GM23248 (cell line): ENCODE measurements around the gene ERBB4. TPM values are rescaled to one million over a fixed set of nuclear protein-coding genes. Genes with fewer than 3 reads are reported as not detected.

Experiments used
- DNase-seq: peaks from one replicate; pipeline ENCODE4 v3.0.0-alpha.2; 2015
- H2AFZ ChIP-seq: fragments of 200-600 bp; sonication (generic); 2 replicates; pipeline ENCODE4 v1.6.1; 2016; ENCODE audit warnings: antibody characterized with exemption
- H3F3A ChIP-seq: fragments of 200-600 bp; sonication (generic); 2 replicates; pipeline ENCODE4 v1.6.1; 2016; ENCODE audit warnings: mild to moderate bottlenecking, antibody characterized with exemption, mixed run types; ENCODE audit not compliant: insufficient read depth
- H3K27ac ChIP-seq: fragments of 200-600 bp; sonication (generic); 2 replicates; pipeline ENCODE4 v1.5.1; 2016; ENCODE audit warnings: mild to moderate bottlenecking
- H3K27me3 ChIP-seq: fragments of 200-600 bp; sonication (generic); replicated peaks from 2 replicates; pipeline ENCODE4 v1.6.1; 2016; ENCODE audit warnings: mild to moderate bottlenecking; ENCODE audit not compliant: insufficient read depth
- H3K36me3 ChIP-seq: fragments of 200-600 bp; sonication (generic); 2 replicates; pipeline ENCODE4 v1.6.1; 2016; ENCODE audit warnings: low read depth, mild to moderate bottlenecking
- H3K4me1 ChIP-seq: fragments of 200-600 bp; sonication (generic); 2 replicates; pipeline ENCODE4 v1.6.1; 2016; ENCODE audit warnings: mild to moderate bottlenecking; ENCODE audit not compliant: insufficient read depth
- H3K4me2 ChIP-seq: fragments of 200-600 bp; sonication (generic); one replicate; pipeline ENCODE4 v1.6.1; 2016; ENCODE audit warnings: mild to moderate bottlenecking; ENCODE audit not compliant: unreplicated experiment
- H3K4me3 ChIP-seq: fragments of 200-600 bp; sonication (generic); 2 replicates; pipeline ENCODE4 v1.5.1; 2016; ENCODE audit warnings: mild to moderate bottlenecking
- H3K79me2 ChIP-seq: fragments of 200-600 bp; sonication (generic); 2 replicates; pipeline ENCODE4 v1.6.1; 2016; ENCODE audit warnings: mild to moderate bottlenecking; ENCODE audit not compliant: insufficient read depth
- H3K9ac ChIP-seq: fragments of 200-600 bp; sonication (generic); 2 replicates; pipeline ENCODE4 v1.6.1; 2016; ENCODE audit warnings: mild to moderate bottlenecking
- H3K9me2 ChIP-seq: fragments of 200-600 bp; sonication (generic); 2 replicates; pipeline ENCODE4 v1.6.1; 2016; ENCODE audit warnings: mixed run types, mild to moderate bottlenecking, moderate library complexity; ENCODE audit not compliant: insufficient read depth
- H3K9me3 ChIP-seq: fragments of 200-600 bp; sonication (generic); one replicate; pipeline ENCODE4 v1.6.1; 2017; ENCODE audit warnings: low read depth
- H4K20me1 ChIP-seq: fragments of 200-600 bp; sonication (generic); 2 replicates; pipeline ENCODE4 v1.6.0; 2016; ENCODE audit not compliant: insufficient read depth
- EZH2 ChIP-seq: fragments of 200-600 bp; sonication (generic); IDR thresholded peaks from 2 replicates; pipeline ENCODE4 v1.6.1; 2018; ENCODE audit warnings: antibody characterized with exemption, mild to moderate bottlenecking; ENCODE audit not compliant: insufficient read depth, poor library complexity, severe bottlenecking
- EZH2phosphoT487 ChIP-seq: fragments of 200-600 bp; sonication (generic); IDR thresholded peaks from 2 replicates; pipeline ENCODE4 v1.6.1; 2018; ENCODE audit warnings: antibody characterized with exemption, moderate library complexity, mild to moderate bottlenecking, low read depth; ENCODE audit not compliant: insufficient read depth
- WGBS, 2 experiments: methylation state at CpG; one replicate each; pipeline ENCODE4 v1.1.6; 2015 to 2017; ENCODE audit warnings: low lambda C conversion rate in 2 of 2, low coverage in 1 of 2; ENCODE audit errors: missing lambda C conversion rate in 2 of 2; 5-methylcytosine and 5-hydroxymethylcytosine counted together
- in situ Hi-C: fragments of 300-500 bp; cut with MboI; formaldehyde crosslinking; loops from 2 replicates; pipeline ENCODE4 v1.15.0; 2020
- polyA plus RNA-seq: library from polyadenylated mRNA; unstranded; fragments of >200 nt; fragmentation: Nextera tagmentation; extraction: Ambion mirVana; gene quantifications from 2 replicates; pipeline ENCODE4 v1.2.1, GENCODE V29; 2016
- total RNA-seq: library from RNA; depleted of rRNA; stranded (reverse); fragments of >200 nt; shearing (Covaris generic); gene quantifications from 2 replicates; pipeline ENCODE4 v1.2.3, GENCODE V29; 2014

The ERBB4 gene
- total and polyA plus RNA-seq, 2 experiments from 2014 or later, result not detected

GRCh38 chr2:212288308-212288707, 250.3 kb downstream of the ERBB4 start:
- H3K4me3 ChIP-seq, result no peak overlapping the region
- H3K27me3 ChIP-seq, result no peaks in the 10 kb centered on the region
- no peaks in the 10 kb centered on the region for H3F3A ChIP-seq
- no peaks in the 10 kb centered on the region for H3K36me3 ChIP-seq
- no peak overlapping the region for H2AFZ ChIP-seq
- H3K9me3 ChIP-seq, result no peaks in the 10 kb centered on the region
- no peak for DNase-seq
- H3K4me2 ChIP-seq, result no peak overlapping the region
- no peak overlapping the region for H3K9ac ChIP-seq
- TF ChIP-seq EZH2phosphoT487 (no peak), EZH2 (no peak)
- H3K27ac ChIP-seq, result no peak overlapping the region
- H3K79me2 ChIP-seq, result no peaks in the 10 kb centered on the region
- no peaks in the 10 kb centered on the region for H3K4me1 ChIP-seq
- in situ Hi-C loops, result no loop called here
- no peaks in the 10 kb centered on the region for H3K9me2 ChIP-seq
- 55 to 68% methylated on average over 8 of the region's 8 CpGs for WGBS, 2 experiments
- H4K20me1 ChIP-seq, result no peaks in the 10 kb centered on the region

DNA sequence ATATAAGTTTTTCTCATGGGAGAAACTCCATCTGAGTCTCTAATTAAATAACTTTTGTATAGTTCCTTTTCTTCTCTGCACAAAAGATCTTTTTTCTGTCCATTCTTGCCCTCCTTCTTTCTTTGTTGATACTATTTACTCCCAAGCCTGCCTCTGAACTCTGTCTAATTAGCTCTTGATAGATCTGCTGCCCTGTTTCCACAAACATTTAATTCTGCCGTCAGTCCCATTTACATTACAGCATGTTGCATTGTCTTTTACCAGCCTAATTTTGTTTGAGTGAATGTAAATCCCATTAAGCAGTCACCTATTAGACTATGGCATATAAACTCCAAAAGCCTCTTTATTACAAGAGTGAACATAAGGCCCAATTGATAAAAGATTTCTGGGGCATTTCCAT, 254.4 kb downstream of the ERBB4 start:
- Histone ChIP-seq H3F3A (no peaks in the 10 kb centered on the region), H3K79me2 (no peaks in the 10 kb centered on the region), H2AFZ (no peak overlapping the region), H3K9ac (no peak overlapping the region), H3K27ac (no peak overlapping the region), H4K20me1 (no peaks in the 10 kb centered on the region), H3K4me2 (no peak overlapping the region), H3K4me1 (peaks cover 10% of the 10 kb centered on the region; the same call in 1 of the 2 replicates), H3K9me3 (no peaks in the 10 kb centered on the region), H3K36me3 (no peaks in the 10 kb centered on the region), H3K27me3 (no peaks in the 10 kb centered on the region), H3K4me3 (no peak overlapping the region), H3K9me2 (no peaks in the 10 kb centered on the region)
- in situ Hi-C loops, result no loop called here
- WGBS, 2 experiments, result 0 to 12% methylated on average over 1 of the region's 1 CpG
- TF ChIP-seq EZH2phosphoT487, result no peak
- TF ChIP-seq EZH2, result no peak
- no peak for DNase-seq

- no peak overlapping the region for H2AFZ ChIP-seq
- H3K9ac ChIP-seq, result no peak overlapping the region
- no peak overlapping the region for H3K27ac ChIP-seq
- H3F3A ChIP-seq, result no peaks in the 10 kb centered on the region
- H3K4me3 ChIP-seq, result no peak overlapping the region
- H3K36me3 ChIP-seq, result no peaks in the 10 kb centered on the region
- H3K79me2 ChIP-seq, result no peaks in the 10 kb centered on the region
- 26 to 27% methylated on average over 3 of the region's 3 CpGs for WGBS, 2 experiments
- no peaks in the 10 kb centered on the region for H3K27me3 ChIP-seq
- no peaks in the 10 kb centered on the region for H3K9me3 ChIP-seq
- no peak overlapping the region for H3K4me2 ChIP-seq
- no peak for DNase-seq
- no peaks in the 10 kb centered on the region for H4K20me1 ChIP-seq
- peaks cover 10% of the 10 kb centered on the region; the same call in 1 of the 2 replicates for H3K4me1 ChIP-seq
- TF ChIP-seq EZH2phosphoT487, result no peak
- in situ Hi-C loops, result no loop called here
- no peaks in the 10 kb centered on the region for H3K9me2 ChIP-seq
Measured at GRCh38 chr2:212282671-212283261, 255.8 kb downstream of the ERBB4 start.

DNA sequence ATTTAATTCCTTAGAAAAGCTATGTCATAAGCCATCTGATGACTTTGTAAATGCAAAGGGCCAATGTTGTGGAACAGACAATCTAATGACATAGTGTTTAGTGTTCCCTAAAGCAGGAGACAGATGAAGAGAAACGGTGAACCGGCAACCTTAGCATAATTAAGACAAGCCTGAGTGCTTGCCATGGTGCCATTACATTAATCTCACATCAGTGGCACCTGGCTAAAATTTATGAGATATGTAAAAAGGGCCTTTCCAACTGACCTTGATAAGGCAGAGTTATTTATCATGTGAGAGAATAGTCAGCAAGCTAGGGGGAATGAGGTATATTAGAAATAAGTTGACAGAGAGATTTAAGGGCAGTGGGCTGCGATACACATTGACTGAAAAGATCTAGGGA, 261.8 kb downstream of the ERBB4 start:
- TF ChIP-seq EZH2 (no peak), EZH2phosphoT487 (no peak)
- DNase-seq, result no peak
- Histone ChIP-seq H3K27ac (no peak overlapping the region), H2AFZ (no peak overlapping the region), H3F3A (no peaks in the 10 kb centered on the region), H3K79me2 (no peaks in the 10 kb centered on the region), H3K36me3 (no peaks in the 10 kb centered on the region), H3K9ac (no peak overlapping the region), H3K9me3 (no peaks in the 10 kb centered on the region), H3K4me3 (no peak overlapping the region), H4K20me1 (no peaks in the 10 kb centered on the region), H3K27me3 (no peaks in the 10 kb centered on the region), H3K9me2 (no peaks in the 10 kb centered on the region), H3K4me2 (no peak overlapping the region), H3K4me1 (peaks cover 10% of the 10 kb centered on the region; the same call in 1 of the 2 replicates)
- 16 to 19% methylated on average over 3 of the region's 3 CpGs for WGBS, 2 experiments
- in situ Hi-C loops, result no loop called here

DNA sequence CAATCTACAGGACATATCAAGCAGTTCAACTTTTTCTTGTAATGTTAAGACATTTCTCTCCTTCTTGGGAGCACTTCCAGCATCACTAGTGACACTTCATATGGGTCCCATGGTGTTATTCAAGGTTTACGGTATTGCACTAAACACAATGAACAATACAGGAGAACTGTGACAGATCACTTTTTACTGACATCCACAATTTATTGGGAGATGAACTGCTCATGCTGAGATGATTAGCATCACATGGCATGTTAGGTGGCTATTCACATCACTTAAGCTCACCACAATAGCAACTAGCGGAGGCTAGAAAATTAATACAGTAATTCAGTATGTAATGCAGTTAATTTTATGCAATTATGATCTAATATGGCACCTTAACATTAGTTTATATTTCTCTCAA, 264.4 kb downstream of the ERBB4 start:
- Histone ChIP-seq H3K9me2 (no peaks in the 10 kb centered on the region), H3K27me3 (no peaks in the 10 kb centered on the region), H3K36me3 (no peaks in the 10 kb centered on the region), H3F3A (no peaks in the 10 kb centered on the region), H3K9me3 (no peaks in the 10 kb centered on the region), H3K4me1 (no peaks in the 10 kb centered on the region), H3K9ac (no peak overlapping the region), H3K4me2 (no peak overlapping the region), H3K27ac (no peak overlapping the region), H2AFZ (no peak overlapping the region), H4K20me1 (no peaks in the 10 kb centered on the region), H3K4me3 (no peak overlapping the region), H3K79me2 (no peaks in the 10 kb centered on the region)
- in situ Hi-C loops, result no loop called here
- 80 to 89% methylated on average over 2 of the region's 2 CpGs for WGBS, 2 experiments
- no peak for DNase-seq
- no peak for TF ChIP-seq EZH2phosphoT487
- TF ChIP-seq EZH2, result no peak
